Stimulated activated CD4-positive, alpha-beta T cell treated with anti-CD3 and anti-CD28 coated beads, TNF-alpha, amount 100 ng/mL, for 4 hours (primary cell): ENCODE results near the gene C12orf75.
"Not testable (repeated sequence)": the region's sequence is repeated elsewhere in the genome, so short reads cannot be mapped to it uniquely, and the experiment has no call there.

Source experiments
- DNase-seq, 3 experiments: peaks; one replicate each; pipeline ENCODE4 v3.0.0-alpha.2; 2020; ENCODE audit warnings: low read depth in 3 of 3

The C12orf75 gene

GRCh38 chr12:105310476-105311085 lies 19.9 kb upstream of the C12orf75 start:
- not testable (repeated sequence) for DNase-seq

DNA sequence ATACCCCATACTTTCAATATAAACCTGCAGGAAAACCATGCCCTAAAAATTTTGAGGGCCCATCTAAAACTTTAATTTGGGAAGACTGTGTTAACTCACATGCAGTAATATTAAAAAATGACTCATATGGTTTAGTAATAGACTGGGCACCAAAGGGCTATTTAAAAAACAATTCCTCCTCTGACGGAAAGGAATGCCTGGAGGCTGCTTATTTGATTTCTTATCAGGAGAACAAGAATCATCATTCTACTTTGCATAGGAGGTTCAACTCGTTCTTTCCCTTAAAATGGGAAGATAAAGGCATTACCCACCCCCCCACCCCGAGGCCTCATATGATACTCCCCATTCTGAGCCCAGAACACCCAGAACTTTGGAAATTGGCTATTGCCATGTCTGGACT lies 18.6 kb upstream of the C12orf75 start:
- DNase-seq = not testable (repeated sequence)

- DNase-seq = not testable (repeated sequence)
Observed at GRCh38 chr12:105313755-105314154, 16.7 kb upstream of the C12orf75 start.

- DNase-seq = no peak
Observed at GRCh38 chr12:105315130-105315529, 15.4 kb upstream of the C12orf75 start.

- DNase-seq = no peak
Observed at GRCh38 chr12:105315726-105316125, 14.8 kb upstream of the C12orf75 start.

DNA sequence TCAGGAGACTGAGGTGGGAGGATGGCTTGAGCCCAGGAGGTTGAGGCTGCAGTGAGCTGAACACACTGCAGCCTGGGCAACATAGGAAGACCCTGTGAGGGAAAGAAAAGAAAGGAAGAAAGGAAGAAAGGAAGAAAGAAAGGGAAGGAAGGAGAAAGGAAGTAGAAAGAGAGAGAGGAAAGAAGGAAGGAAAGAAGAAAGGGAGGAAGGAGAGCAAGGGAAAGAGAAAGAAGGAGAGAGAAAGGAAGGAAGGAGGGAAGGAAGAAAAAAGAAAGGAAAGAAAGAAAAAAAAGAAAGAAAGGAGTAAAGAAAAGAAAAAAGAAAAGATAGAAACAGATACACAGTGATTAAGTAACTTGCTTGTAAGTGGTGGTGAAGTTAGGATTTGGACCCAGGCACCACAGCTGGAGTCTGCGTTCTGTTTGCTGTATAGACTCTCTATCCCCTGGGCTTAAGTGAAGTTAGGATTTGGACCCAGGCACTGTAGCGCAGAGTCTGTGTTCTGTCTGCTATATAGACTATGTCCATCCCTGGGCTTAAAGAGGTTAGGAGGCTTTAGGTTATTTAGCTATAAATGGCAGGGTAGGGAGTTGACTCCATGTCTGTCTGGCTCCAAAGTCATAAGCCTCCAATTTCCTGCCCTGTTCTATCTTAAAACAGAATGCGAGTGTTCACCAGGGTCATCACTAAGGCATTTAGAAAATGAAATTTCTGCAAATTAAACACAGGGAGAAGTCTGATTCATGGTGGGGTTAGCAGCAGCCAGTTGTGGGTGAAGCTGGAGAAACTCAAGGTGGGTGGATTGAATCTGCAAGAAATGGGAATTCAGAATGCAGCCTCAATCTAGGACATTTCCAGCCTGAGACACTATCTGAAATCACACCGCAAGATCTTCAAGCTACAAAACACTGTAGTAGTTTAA lies 13.3 kb upstream of the C12orf75 start:
- no peak for DNase-seq

DNA sequence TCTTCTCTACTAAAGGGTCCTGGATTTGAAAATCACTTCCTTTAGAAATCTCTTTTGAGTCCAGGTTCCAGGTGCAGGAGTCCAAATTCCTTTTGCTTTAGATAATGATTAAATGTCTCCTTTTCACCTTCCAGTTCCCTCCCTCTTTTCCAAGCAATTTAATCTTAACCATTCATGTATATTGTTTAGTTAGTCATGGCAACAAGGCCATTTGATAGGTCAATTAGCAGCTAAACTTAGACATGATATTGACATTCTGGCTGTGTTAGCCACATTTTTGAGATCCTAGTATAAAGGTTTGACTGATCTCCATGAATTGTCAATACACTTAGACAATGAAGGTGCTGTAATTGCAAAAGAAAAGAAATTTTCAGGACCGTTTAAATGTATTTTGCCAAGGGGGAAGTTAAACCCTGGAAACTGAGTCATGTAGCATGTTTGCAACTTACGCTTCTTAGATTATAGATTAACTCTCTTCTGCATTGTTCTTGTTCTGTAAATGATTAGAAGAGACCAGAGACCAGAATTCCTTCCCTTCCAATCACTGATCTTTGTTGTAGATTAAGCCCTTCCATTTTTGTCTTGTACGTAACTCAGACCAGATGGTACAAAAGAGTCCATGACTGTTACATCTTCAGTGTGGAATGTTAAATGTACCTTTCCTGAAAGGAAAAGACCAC lies 12.4 kb upstream of the C12orf75 start:
- DNase-seq = no peak

GRCh38 chr12:105318651-105319483 lies 11.6 kb upstream of the C12orf75 start:
- no peak for DNase-seq

GRCh38 chr12:105319691-105320209 lies 10.7 kb upstream of the C12orf75 start:
- DNase-seq = no peak

DNA sequence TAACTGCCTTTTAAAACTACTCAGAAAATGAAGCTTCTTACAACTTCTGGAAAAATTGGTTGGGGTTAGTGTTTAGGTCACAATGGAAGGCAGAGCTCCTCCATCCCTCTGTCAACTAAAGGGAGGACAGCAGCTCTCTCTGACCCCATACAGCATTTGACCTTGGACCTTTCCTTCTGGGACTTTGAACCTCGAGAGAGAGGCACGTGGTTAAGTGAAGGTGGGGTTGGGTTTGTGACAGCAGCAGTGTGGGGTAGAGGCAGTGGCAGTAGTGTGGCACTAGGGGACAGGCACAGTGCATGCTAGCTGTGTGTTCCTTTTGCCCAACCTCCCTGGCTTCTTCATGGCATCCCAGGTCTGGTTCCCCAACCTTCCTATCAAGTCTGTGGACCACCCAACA lies 9.4 kb upstream of the C12orf75 start:
- DNase-seq = no peak

GRCh38 chr12:105322070-105322469 lies 8.4 kb upstream of the C12orf75 start:
- no peak for DNase-seq

GRCh38 chr12:105324704-105325103 lies 5.8 kb upstream of the C12orf75 start:
- DNase-seq = no peak

DNA sequence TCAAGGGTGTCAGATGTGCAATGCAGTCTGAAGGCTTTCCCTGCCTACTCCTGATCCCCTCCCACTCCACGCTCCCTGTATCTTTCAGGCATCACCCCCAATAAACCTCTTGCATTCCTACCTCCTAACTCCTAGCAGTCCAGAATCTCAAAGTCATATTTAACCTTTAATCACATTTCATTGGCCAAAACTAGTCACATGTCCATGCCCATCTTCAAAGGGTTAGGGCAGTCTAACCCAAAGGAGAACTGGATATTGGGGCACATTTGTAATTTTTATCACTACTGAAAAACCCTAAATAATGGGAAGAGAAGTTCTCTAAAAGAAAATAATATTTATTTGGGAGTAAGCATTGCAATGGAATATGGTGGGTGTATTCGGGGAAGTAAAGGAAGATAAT lies 5.4 kb upstream of the C12orf75 start:
- DNase-seq = no peak

- DNase-seq = no peak
Observed at GRCh38 chr12:105329926-105330282, 587 bp upstream of the C12orf75 start.

DNA sequence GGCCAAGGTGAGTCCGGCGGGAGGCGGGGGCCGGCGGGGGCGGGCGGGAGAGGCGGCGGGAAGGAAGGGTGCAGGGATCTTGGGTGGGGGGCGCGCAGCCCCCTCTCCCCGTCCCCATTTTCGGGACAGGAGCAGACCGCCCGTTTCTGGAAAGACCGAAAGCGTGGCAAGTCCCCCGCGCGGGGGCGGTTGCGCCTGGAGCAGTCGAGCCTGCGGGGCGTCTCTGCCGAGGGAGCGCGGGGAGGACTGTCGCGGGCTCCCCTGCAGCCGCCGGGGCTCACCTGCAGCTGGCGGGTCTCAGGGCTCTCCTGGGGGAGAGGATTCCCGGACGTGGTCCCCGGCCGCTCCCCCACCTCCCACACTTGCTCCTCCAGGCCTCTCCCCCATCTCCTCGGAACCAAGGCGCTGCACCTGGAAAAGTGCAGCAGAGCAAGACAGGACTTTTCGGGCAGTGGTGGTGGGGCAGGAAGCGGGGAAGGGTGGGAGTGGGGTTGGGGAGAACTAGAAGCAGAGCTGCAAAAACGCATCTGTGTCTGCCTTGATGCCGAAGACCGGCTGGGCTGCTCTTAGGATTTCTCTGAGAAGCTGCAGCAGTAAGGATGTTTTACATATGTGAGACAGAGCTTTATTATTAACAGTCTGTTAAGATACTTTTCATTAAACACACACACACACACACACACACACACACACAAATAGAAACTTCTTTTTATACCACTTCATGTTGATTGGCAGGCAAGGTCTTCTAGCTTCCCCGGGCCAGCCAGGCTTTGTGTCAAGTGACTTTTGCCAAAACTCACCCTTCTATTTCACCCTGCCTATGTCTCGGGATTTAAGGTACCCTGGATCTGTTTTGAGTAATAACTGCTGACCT lies 677 bp downstream of the C12orf75 start:
- DNase-seq = no peak

- no peak for DNase-seq
Observed at GRCh38 chr12:105331805-105332251, 1.3 kb downstream of the C12orf75 start.

DNA sequence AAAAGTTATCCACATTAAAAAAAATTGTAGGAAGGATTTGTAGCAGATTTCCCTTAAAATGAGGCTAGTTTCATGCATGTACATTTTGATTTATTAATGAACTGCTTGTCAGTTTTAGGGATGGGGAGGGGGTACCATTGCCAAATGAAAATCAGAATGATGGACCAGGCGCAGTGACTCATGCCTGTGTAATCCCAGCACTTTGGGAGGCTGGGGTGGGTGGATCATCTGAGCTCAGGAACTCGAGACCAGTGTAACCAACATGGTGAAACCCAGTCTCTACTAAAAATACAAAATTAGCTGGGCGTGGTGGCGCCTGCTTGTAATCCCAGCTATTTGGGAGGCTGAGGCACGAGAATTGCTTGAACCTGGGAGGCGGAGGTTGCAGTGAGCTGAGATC lies 1.8 kb downstream of the C12orf75 start:
- DNase-seq = not testable (repeated sequence)

GRCh38 chr12:105332925-105333324 lies 2.4 kb downstream of the C12orf75 start:
- no peak for DNase-seq

DNA sequence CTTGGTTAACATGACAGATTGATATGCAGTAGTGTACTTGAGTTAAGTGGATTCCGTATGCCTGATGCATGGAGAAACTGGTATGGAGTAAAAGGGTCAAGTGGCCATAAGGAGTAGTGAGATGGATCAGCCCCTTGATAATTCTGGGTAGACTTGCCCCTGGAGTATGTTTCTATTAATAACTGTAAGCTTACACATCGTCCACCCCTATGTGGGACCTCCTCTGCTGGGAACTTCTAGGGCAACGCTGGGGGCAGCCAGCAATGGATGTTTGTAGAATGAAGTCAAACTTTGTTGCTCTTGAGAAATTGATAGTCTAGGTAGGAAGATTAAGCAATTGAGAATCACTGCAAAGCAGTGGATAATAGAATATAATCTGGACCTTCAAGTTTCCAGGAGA lies 3.5 kb downstream of the C12orf75 start:
- DNase-seq = no peak

GRCh38 chr12:105334582-105334981 lies 4.1 kb downstream of the C12orf75 start:
- DNase-seq = no peak
